NCI-H2081 treated with DMSO at 0.1 percent for 48 hours (cell line): ENCODE measurements around the gene DIS3L2.

Experiments used
- DNase-seq: peaks from one replicate; lab custom pipeline; 2025; lab: John Stamatoyannopoulos, UW

Gene DIS3L2

DNA sequence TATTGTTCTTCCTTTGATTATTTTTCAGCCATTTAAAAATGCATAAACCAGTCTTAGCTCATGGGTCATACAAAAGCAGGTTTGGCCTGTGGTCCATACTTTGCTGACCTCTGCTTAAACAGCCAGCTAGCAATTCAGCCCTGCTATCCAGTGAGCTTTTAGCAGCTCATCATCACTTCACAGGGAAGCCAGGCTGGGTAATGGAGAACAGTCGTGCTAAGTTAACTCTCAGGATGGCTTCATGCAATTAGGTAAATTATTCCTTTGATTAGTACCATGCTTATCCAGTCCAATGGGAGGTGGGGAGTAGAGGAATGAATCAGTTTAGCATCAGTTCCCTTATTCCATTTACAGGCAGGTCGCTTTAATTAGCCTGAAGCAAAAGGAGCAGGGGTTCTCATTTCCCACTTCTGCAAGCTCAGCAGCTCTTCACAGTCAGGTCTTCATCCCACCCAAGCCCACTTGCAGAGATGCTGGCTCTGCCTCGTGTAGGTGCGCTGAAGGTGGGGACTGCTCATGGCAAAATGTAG lies 307.2 kb downstream of the DIS3L2 start:
- no peak for DNase-seq

DNA sequence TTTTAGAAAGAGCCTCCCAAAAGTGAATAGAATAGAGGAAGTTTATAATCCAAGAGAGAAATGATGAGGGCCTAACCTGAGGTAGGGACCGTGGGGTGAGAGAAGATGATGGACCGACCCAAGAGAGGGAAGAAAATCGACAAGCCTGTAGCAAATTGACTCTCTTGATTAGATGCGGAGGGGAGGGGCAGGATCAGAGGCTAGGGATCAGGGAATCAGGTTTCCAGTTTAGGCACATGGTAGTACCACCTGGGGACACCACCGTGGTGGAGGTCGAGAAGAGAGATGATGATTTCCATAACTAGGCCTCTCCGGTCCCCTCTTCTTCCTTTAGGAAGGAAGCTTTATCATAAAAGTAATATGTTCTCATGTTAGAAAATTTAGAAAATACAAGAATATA lies 308.4 kb downstream of the DIS3L2 start:
- no peak for DNase-seq

DNA sequence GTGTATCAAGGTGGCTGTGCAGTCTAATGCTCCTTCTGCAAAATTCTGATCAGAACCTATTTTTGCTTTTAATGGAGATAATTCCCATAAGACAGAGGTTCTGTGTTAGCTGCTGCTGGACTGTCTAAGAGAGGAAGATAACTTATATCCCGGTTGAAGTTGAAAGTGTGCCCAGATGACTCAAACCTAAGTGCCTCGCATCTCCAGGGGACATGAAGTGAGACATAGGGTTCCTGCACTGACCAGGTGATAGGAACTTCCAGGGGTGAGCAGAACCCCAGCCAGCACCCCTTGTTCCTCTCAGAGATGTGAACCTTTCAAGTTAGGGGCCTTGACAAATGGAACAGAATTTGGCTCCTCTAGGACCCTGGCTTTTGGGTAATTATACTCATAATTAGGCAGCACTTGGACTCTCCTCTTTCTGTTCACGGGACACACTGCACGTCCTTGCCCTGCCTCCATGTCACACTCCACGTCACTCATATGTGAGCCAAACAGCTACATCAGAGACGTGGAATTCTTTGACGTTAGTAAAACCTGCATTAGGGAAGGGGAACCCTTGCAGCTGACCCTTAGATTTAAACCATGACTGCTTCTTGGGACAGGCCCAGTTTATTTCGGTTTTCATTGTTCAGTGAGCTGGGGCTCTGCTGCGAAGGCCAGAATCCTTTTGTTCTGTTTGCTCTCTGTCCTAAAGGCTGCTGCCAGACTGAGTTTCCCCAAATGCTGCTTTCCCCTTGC lies 312.6 kb downstream of the DIS3L2 start:
- DNase-seq: no peak

DNA sequence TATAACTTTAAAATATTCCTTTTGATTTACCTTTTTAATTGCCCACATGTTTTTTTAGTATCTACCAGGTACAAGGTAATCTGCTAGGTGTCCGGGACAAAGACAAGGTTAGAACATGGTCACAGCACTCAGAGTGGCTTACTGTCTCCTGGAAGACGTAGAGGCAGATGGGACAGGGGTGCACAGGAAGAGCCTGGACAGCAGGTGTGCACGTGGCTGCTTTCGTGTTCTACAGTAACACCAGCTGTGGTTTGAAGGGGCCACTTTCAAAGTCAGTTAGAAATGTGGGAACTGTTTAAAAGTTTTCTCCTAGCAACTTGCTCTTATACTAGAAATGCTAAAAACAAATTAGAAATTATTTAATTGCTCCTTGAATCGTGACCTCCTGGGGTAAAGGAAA lies 314.2 kb downstream of the DIS3L2 start:
- DNase-seq: no peak

DNA sequence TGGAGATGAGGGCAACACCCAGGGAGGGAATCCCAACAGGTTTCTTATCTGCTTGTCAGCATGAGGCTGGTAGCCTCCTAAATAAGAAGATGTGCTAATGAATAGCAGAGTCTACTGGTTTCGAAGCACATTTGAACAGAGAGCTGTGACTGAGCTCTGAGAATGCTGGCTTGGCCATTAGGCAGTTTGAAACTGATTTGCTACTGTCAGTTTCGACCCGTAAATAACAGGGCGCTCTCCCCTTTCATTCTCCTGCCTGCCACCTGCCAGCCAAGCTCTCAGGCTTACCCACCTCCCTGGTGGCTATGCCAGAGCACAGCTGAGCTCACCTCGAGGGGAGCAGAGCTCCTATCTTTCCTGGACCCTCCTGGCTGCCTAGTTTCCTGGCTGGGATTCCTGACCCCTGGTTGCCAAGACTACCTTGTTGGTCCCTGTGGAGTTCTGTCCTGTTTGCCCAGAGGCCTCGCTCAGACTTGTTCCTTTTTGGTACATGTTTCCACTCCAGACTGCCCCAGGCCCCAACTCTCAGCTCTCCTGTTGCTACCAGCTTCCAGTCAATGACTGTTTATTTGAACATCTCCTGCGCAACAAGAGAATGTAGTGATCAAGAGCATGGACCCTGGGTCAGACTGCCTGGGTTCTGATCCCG lies 314.7 kb downstream of the DIS3L2 start:
- no peak for DNase-seq

DNA sequence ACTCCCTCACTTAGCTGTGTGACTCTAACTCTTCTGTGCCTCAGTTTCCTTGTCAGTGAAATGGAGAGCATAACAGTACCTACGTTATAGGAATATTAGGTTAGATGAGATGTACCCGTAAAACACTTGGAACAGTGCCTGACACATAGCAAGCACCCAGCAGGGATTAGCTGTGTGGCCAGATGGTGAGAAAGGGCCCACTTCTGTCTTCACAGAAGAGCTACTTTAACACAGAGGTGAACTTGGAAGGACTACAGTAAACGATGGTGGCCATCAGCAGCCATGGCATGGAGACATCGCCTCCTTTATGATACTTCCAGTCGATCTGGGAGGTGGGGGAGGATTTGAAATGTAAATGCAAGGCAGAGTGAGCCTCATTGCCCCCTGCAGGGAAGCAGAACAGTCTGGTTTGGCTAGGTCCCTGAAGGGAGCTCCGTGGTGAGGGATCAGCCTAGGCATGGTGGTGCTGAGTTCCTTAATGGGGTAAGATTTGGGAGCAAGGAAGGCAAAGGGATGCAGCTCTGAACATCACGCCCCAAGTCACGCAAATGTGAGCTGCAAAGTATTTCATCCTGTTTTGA lies 315.3 kb downstream of the DIS3L2 start:
- DNase-seq: no peak

DNA sequence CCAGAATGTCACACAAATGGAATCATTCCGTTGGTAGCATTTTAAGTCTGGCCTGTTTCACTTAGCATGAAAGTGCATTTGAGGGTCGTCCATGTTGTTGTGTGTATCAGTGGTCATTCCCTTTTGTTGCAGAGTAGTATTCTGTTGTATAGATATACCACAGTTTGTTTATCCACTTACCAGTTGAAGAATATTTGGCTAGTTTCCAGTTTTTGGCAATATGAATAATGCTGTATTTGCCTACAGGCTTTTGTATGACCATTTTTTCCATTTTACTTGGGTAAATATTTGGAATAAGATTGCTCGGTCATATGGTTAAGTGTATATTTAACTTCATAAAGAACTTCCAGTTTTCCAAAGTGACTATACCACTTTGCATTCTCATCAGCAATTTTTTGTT lies 317.0 kb downstream of the DIS3L2 start:
- no peak for DNase-seq

DNA sequence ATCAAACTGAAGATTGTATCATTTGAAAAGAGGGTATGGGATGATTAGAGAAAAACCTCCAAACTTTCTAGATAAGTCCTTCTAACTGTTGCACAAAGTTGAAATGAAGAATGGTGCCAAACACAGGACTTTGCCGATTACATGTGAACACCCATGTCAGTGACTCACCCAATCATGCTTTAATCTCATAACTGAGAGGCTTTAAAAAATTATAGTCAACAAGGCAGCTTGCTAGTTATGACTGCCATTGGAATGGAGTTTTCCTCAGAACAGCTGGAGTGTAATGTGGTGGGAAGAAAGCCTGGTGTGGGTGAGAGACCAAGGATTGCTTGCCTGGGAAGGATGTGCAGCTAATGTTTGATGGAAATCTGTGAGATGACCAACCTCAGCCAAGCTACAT lies 318.8 kb downstream of the DIS3L2 start:
- DNase-seq: no peak

DNA sequence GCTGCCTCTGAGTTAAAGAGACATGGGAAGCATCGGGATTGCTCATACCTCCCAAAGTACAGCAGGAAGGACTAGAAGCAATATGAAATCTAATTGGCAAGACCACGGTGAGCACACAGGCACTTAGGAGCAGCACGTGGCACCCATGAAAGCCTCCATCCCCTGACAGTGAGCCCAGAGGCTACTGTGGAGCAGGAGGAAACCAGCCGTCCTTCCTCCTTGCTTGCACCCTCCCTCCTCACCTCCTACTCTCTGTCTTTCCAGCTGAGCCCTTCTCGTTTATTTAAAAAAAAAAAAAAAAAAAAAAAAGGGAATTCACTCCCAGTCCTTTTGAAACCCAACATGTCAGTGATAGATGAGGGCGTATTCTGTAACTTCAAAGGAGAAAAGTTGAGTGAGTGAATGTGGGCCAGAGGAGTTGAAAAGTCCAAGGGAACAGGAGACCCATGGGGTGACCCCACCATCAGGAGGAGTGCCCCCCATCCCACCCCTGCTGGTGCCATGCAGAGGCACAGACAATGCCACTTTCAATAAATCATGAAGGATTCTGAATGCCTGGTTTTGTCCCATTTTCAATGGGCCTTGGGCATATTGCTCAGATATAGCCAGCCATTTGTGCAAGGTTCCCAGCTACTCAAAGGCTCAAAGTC lies 320.5 kb downstream of the DIS3L2 start:
- DNase-seq: no peak

DNA sequence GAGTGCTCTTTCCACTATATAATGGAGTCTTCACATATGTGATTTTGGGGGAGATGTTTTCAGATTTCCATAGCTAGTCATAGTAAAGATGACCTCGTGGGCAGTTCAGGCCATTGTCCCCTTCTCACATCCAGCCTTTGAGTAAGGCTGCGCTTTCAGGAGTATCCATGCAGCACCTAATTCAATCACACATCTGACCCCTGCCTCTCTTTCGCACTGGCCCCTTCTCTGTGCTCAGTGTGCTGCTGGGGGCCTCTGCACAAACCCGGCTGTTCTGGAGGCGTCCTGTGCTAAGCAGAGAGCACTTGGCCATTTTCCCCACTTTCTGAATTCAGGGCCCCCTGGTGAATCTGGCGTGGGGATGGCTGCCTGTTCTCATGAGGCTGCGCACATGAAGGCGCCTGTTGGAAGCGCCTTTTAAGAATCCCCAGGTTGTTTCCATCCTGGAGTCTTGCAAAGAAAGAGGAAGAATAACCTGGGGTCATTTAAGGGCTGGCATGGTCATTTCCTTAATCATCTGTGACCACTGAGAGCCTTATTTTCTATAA lies 321.1 kb downstream of the DIS3L2 start:
- no peak for DNase-seq

DNA sequence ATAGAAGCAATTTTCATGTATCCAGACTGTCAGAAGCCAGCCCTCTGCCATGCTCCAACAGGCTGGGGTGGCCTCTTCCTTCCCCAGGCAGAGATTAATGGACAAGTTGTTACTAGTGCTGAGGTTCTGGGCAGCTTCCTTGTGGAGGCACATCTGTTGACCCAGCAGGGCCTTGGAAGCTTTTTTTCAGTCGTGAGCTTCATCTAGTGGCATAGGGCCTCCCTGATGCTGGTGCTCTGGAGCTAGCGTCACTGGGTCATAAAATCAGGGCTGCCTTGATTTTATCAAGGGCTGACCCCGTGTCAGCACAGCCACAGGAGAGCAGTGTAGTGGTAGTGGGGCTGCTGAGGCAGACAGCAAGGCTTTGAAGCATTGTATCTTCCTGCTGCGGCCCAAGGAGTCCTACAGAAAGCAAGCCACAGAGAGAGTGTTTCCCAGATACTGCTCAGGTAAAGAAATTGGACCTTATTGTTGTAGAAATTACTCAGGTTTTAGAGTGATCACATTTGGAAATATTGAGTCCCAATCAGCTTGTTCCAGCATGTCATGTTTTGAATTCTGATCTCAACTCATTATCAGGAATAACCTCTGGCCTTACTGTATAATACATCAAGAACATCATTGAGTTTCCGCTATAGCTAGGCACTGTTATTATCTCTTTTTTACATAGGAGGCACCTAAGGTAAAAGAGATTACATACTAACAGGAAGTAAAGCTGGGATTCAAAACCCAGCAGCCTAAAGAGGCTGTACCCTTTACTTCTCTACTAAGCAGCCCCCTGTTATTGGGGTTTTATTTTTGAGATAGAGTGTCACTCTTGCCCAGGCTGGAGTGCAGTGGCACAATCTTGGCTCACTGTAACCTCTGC lies 324.7 kb downstream of the DIS3L2 start:
- no peak for DNase-seq

DNA sequence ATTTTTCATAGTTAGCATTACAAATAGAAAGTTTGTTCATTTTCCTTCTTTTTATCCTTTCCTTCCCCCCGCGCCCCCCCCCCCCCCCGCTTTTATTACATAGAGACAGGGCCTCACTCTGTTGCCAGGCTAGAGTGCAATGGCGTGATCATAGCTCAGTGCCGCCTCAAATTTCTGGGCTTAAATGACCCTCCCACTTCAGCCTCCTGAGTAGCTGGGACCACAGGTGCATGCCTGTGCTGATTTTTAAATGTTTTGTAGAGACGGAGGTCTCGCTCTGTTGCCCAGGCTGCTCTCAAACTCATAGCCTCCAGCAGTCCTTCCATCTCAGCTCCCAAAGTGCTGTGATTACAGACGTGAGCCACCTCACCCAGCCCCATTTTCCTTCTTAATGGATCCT lies 325.8 kb downstream of the DIS3L2 start:
- no peak for DNase-seq

DNA sequence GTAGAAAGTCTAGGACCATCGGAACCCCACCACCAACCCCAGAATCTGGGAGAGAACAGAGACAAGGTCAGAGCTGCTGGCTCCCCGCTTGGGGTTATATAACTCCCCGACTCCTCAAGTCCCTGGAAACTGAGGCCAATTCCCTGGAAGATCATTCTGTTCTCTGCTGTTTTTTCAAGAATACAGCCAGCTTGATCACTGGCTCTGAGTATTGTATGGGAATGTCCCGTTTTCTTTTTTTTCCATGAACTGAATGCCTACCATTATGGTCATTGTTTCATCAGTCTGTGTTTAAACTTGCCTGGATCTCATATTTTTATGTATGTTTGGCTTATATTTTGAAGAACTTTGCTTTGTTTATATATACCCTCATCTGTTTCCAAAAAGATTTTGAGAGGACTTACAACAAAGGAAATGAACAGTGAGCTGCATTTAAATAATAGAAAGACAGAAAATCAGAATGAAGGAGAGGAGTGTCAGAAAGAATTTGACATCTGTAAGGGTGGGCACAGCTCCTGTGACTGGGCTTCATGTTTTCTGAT lies 327.0 kb downstream of the DIS3L2 start:
- no peak for DNase-seq

DNA sequence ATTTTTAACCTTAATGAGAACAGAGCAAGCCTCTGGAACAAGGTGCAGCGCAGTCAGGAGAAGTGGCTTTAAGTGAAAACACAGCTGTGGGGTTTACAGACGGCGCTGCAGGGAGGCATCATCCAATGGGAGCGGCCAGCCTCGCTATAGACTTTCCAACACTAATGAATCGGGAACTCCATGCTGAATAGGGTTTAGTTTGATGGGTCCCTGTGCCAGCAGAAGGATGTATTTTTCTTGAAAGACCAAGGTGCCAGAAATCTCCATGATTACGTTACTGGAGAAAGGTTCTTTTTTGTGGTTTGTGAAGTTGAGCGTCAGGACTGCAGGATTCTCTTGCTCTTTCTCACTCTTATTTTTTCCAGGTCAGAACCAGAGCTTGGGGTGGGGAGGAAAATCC lies 329.2 kb downstream of the DIS3L2 start:
- no peak for DNase-seq

DNA sequence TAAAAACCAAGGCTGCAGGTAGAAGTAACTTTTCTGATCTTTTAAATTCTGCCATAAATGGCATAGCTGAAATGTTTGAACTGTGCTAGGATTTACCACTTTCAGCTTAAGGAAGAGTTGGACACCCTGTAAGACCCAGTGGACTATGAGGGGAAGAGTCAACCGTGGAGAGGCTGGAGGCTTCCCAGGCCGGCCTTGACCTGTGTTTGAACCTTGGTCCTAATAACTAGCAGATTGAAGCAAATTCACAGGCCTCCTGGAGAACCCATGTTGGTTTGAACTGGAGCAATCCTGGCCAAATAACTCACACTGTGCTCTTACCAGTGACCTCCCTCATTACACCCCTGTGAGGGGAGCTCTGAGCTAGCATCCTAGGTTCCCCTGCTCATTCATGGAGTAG lies 329.8 kb downstream of the DIS3L2 start:
- DNase-seq: no peak

DNA sequence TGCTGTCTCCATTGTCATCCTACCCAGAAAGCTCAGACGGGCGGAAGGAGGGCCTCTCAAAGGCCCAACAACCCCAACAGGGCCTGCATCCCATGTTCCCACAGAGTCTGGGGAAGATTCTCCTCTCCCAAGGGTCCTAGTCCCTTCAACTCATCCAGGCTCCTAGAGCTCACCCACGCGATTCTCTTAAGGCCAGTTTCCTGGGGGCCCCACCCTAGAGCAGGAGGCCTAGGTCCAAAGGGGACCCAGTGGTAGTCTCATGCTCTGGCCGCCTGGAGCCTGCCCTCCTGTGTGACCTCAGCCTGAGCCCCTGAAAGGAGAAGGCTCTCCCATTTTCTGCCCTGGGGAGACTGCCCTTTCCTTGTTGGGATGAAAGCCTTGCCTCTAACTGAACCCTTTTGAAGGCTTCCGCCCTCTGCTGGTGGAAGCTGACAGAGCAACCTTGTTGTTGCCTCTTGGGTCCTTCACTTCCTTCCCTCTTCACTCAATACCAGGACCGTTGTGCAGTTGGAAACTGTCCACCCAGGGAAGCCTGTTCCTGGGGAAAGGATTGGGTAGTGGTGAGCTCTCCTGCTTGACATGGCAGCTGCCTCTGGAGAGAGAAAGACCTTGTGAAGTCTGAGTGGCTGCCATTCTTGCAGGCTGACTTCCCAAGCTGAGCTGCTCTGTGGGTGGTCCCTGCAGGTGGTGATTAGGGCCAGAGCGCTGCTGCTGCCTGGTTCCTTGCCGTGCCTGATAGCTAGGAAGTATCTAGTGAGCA lies 331.1 kb downstream of the DIS3L2 start:
- DNase-seq: no peak

DNA sequence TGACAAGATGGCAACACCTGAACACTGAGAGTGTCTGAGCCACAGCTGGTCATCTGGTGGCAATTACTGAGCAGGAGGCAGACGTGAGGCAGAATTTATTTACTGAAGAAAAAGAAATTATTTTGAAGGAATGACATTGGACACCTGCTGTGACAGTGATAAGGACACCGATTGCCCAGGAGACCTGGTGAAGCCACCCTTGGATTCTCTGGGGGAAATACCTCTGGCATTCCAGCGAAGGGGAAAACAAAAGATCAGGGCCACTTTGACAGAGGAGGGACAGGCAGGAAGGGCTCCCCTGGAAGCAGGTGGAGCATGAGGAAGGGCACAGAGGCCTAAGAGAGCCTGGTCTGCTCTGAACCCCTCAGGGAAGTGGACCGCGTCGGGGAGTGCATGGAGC lies 331.7 kb downstream of the DIS3L2 start:
- DNase-seq: no peak

DNA sequence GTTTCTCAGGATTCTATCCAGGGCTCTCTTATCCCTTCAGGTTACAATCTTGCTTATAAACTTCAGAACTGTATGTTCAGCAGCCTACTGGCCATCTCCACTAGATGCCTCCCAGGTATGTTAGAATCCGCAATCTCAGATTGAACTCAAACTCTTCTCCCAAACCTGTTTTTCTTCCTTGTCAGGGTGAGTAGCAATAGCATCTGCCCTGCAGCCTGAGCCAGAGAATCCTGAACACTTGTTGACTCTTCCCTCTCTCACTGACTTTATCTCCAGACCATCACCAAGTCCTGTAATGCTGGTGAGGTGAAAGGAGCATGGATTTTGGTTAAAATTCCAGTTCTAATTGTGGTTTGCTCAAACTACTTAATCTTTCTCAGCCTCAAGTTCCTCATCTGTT lies 334.5 kb downstream of the DIS3L2 start:
- no peak for DNase-seq

DNA sequence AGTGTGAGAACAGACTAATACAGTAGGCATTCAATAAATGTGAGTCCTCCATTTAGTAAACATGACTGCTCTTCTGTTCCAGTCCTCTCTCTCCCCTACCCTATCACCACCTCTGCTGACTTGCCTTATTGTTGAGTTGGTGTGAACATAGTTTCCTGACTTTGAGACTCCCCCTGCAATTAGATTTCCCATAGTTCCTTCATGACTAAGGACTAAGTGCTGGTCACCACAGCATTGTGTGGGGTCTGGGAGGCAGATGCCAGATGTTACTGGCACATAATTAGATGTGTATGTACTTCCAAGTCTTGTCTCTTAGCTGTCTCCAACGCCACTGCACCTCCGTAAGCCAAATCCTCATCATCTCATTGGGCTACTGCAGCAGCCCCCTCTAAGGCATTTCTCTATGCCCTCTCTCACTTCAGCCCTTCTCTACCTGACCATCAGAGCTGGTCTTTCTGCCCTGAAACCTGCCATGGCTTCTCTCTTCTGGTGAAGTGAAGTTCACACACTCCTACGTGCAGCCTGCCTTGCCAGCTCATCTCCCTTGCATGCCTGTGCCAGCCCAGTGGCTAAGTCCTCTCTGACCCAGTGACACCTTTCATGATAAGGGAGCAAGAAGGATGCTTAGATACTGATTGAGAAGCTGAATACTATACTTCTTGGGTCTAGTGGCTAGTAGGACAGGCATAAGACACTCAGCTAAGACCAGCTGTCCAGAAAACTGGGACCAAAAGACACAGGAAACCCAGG lies 335.4 kb downstream of the DIS3L2 start:
- DNase-seq: no peak

DNA sequence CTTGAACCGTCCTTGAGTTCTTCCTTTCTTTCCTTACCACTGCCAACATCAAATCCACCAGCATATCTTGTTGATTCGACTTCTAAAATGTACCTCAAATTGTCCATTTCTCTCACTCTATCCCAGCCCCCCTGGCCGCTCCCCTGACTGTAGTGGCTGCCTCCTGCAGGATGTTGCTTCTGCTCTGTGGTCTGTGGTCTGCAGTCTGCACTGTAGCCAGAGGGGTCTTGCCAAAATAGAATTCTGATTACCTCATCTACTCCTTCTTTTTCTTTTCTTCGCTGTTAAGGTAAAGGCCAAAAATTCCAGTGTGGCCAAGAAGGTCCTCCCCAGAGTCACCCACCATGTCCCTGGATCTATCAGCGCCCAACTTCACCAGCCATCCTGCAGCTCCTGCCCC lies 337.6 kb downstream of the DIS3L2 start:
- DNase-seq: no peak
